ENCODE results near the gene KIAA0513.

DNA sequence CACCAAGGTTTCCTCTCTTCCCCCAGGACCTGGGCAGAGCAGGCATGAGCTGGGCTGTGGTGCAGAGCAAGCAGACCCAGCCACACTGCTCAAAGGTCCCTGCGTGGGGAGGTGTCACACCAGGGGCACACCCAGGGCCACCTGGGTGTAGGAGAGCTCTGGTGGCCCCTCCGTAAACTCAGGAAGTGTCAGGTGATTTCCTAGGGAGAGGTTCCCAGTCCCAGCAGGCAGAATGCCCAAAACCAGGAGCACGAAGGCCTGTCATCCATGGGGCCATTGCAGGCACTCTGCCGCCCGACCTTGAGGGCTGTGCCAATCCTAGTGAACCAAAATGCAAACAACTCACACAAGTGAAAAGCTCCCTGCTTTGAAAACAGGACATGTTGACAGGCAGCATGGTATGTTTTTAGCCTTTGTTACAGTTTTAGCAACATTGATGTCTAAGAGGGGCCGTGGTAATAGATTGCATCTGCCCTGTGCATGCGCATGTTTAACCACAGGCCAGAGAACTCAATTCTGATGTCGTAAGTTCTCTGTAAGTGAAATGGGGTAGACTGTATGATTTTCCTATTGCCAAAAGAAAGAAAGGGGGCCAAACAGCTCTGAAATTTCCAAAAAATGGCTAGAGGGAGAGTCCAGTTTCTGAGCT, 63.4 kb downstream of the KIAA0513 start:
- TF ChIP-seq EZH2 (IDR thresholded peaks at IDR 0.05; ENCODE audit: insufficient read depth, poor library complexity, severe bottlenecking) (no peak), EZH2phosphoT487 (IDR thresholded peaks at IDR 0.05; ENCODE audit: insufficient read depth, low read depth) (no peak)

Data from GM23248 (cell line).